Chondrocyte (in vitro differentiated cells): ENCODE data around the gene RFWD3. TPM values are rescaled to one million over a fixed set of nuclear protein-coding genes. Genes with fewer than 3 reads are reported as not detected.

ENCODE experiments used
- DNase-seq: peaks from one replicate; pipeline ENCODE4 v3.0.0; 2021; ENCODE audit warnings: mixed read lengths, low spot score
- H3K27ac Mint-ChIP-seq: one replicate; pipeline ENCODE4 v1.8.0; 2021; ENCODE audit warnings: mild to moderate bottlenecking, moderate library complexity, mixed read lengths; ENCODE audit not compliant: unreplicated experiment
- H3K27me3 Mint-ChIP-seq: 2 replicates; pipeline ENCODE4 v1.8.0; 2021; ENCODE audit warnings: low read depth, mixed read lengths
- H3K36me3 Mint-ChIP-seq: 2 replicates; pipeline ENCODE4 v1.8.0; 2021; ENCODE audit warnings: low read depth, mixed read lengths
- H3K4me1 Mint-ChIP-seq: 2 replicates; pipeline ENCODE4 v1.8.0; 2021; ENCODE audit warnings: low read depth, mild to moderate bottlenecking, mixed read lengths
- H3K4me3 Mint-ChIP-seq: one replicate; pipeline ENCODE4 v1.8.0; 2021; ENCODE audit warnings: mild to moderate bottlenecking, moderate library complexity, mixed read lengths; ENCODE audit not compliant: unreplicated experiment
- H3K9me3 Mint-ChIP-seq: 2 replicates; pipeline ENCODE4 v1.8.0; 2021; ENCODE audit warnings: low read depth, mixed read lengths
- CTCF ChIP-seq: fragments of 200-600 bp; sonication (generic); IDR thresholded peaks from 2 replicates; pipeline ENCODE4 v1.5.0; 2021; ENCODE audit warnings: antibody characterized with exemption, mild to moderate bottlenecking, moderate library complexity
- long read RNA-seq: library from polyadenylated mRNA; stranded (forward); transcript quantifications from one replicate; pipeline ENCODE4 v2.0.0, GENCODE V29; 2021
- total RNA-seq: library from RNA; stranded (reverse); gene quantifications from 3 replicates; pipeline ENCODE4 v1.2.1, GENCODE V29; 2021

RFWD3 gene
- total RNA-seq, result 22.3 to 32.2 TPM (median 23.2 TPM) in 3 replicates
- long read RNA-seq, full-length matches to known transcripts, result 9 of 16 reads
- long read RNA-seq, partial matches to known transcripts, result 2 of 16 reads
- long read RNA-seq, other reads (novel, unspliced or antisense), result 5 of 16 reads

GRCh38 chr16:74666425-74667254 is at the start of gene RFWD3:
Gene RFWD3, minus strand, starts transcription at chr16:74666877. Its CDS starts 5,428 bp downstream, at chr16:74661449.
- Mint-ChIP-seq H3K4me1 (peaks cover 24% of the 10 kb centered on the region), H3K9me3 (no peaks in the 10 kb centered on the region), H3K27ac (peak within 1 kb of the TSS; percentile 93), H3K4me3 (peak within 1 kb of the TSS; percentile 90), H3K27me3 (no peaks in the 10 kb centered on the region), H3K36me3 (peaks cover 10% of the 10 kb centered on the region)
- TF ChIP-seq CTCF, result no peak
- peak; percentile 99 for DNase-seq

GRCh38 chr16:74716355-74716754 is 49.7 kb upstream of the RFWD3 start:
- DNase-seq, result no peak
- no peaks in the 10 kb centered on the region for H3K36me3 Mint-ChIP-seq
- H3K4me3 Mint-ChIP-seq, result no peak overlapping the region
- H3K27me3 Mint-ChIP-seq, result peaks cover 2% of the 10 kb centered on the region
- H3K27ac Mint-ChIP-seq, result no peak overlapping the region
- H3K9me3 Mint-ChIP-seq, result no peaks in the 10 kb centered on the region
- H3K4me1 Mint-ChIP-seq, result no peaks in the 10 kb centered on the region
- TF ChIP-seq CTCF, result no peak

GRCh38 chr16:74713876-74714275 is 47.2 kb upstream of the RFWD3 start:
- H3K9me3 Mint-ChIP-seq, result no peaks in the 10 kb centered on the region
- no peak for TF ChIP-seq CTCF

GRCh38 chr16:74713325-74713724 is 46.6 kb upstream of the RFWD3 start:
- Mint-ChIP-seq H3K36me3 (no peaks in the 10 kb centered on the region), H3K4me3 (no peak overlapping the region)

More at GRCh38 chr16:74713876-74714275, 47.2 kb upstream of the RFWD3 start:
- no peak for DNase-seq
- Mint-ChIP-seq H3K4me3 (no peak overlapping the region), H3K27me3 (no peaks in the 10 kb centered on the region), H3K36me3 (no peaks in the 10 kb centered on the region), H3K27ac (no peak overlapping the region), H3K4me1 (no peaks in the 10 kb centered on the region)

More at GRCh38 chr16:74713325-74713724, 46.6 kb upstream of the RFWD3 start:
- Mint-ChIP-seq H3K9me3 (no peaks in the 10 kb centered on the region), H3K4me1 (no peaks in the 10 kb centered on the region), H3K27ac (no peak overlapping the region), H3K27me3 (peaks cover 3% of the 10 kb centered on the region)
- DNase-seq, result no peak
- no peak for TF ChIP-seq CTCF
